GM23338 (cell line): ENCODE measurements around the gene OR7A5.
"Not testable (repeated sequence)": the region's sequence is repeated elsewhere in the genome, so short reads cannot be mapped to it uniquely, and the experiment has no call there.

Experiments used
- CREB1 ChIP-seq: fragments of 250-450 bp; sonication (Bioruptor Pico); IDR thresholded peaks from 2 replicates; pipeline ENCODE4 v1.5.0; 2020; ENCODE audit warnings: low read depth, mild to moderate bottlenecking, moderate library complexity
- ETS1 ChIP-seq: IDR thresholded peaks from 2 replicates; pipeline ENCODE4 v1.6.1; 2016; ENCODE audit warnings: antibody characterized with exemption
- EZH2 ChIP-seq: fragments of 200-600 bp; sonication (generic); IDR thresholded peaks from one replicate; pipeline ENCODE4 v1.8.0; 2017; ENCODE audit warnings: antibody characterized with exemption, mild to moderate bottlenecking, low read depth; ENCODE audit not compliant: unreplicated experiment
- EZH2phosphoT487 ChIP-seq: fragments of 200-600 bp; sonication (generic); IDR thresholded peaks from one replicate; pipeline ENCODE4 v1.8.1; 2018; ENCODE audit warnings: antibody characterized with exemption; ENCODE audit not compliant: unreplicated experiment
- JUNB ChIP-seq: IDR thresholded peaks from one replicate; pipeline ENCODE4 v1.6.1; 2016; ENCODE audit warnings: antibody characterized with exemption; ENCODE audit not compliant: unreplicated experiment
- NANOG ChIP-seq: IDR thresholded peaks from 2 replicates; pipeline ENCODE4 v1.6.1; 2016; ENCODE audit warnings: antibody characterized with exemption, borderline replicate concordance
- POLR2AphosphoS5 ChIP-seq: IDR thresholded peaks from 2 replicates; pipeline ENCODE4 v1.6.1; 2016; ENCODE audit warnings: antibody characterized with exemption, low read depth
- STAT1 ChIP-seq: IDR thresholded peaks from one replicate; pipeline ENCODE4 v1.6.1; 2016; ENCODE audit warnings: antibody characterized with exemption; ENCODE audit not compliant: unreplicated experiment
- ZNF114 ChIP-seq: fragments of 250-450 bp; sonication (Bioruptor Pico); IDR thresholded peaks from 2 replicates; pipeline ENCODE4 v1.5.0; 2020; ENCODE audit warnings: mild to moderate bottlenecking, moderate library complexity
- TF ChIP-seq, protein P1 (sequence below), 2 experiments: fragments of 200-600 bp in 1 of 2; sonication (generic) in 1 of 2; conservative IDR thresholded peaks; 2 replicates each; pipeline versions ENCODE4 v1.5.1 to v1.6.1; 2016 to 2017; ENCODE audit warnings: antibody characterized with exemption in 2 of 2, low read depth in 2 of 2, mild to moderate bottlenecking in 2 of 2, moderate library complexity in 1 of 2
- TF ChIP-seq, protein P2 (sequence below): IDR thresholded peaks from one replicate; pipeline ENCODE4 v1.6.1; 2018; ENCODE audit warnings: antibody characterized with exemption; ENCODE audit not compliant: unreplicated experiment

DNA sequence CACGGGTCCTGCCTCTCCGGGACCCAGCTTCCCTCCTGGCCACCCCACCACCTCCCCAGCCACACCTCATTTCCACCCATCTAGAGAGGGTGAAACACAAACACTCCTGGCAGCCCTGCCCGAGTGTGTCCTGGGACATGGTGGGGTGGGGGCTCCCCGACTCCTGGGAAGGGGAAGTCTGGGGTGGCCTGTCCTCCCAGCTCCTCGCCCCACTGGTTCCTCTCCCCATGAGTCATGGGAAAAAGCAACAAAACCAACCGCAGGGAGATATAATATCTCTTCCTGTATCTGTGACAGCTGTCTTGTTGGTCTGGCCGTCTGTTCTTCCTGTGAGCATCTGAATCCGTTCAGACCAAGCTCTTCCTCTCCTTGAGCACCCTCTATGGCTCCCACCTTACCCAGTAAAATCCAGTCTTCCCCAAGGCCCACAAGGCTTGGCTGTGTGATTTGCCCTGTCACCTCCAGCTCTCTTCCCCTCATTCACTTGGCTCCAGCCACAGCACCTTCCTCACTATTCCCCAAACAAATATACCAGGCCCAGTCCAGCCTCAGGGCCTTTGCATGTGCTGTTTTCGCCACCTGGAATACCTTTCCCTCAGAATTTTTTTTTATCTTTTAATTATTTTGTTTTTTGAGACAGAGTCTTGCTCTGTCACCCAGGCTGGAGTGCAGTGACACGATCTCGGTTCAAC is 49.7 kb downstream of the OR7A5 start:
- TF ChIP-seq EZH2; CREB1 (CRISPR knock-in tag); JUNB; ETS1; NANOG; POLR2AphosphoS5; EZH2phosphoT487; STAT1; ZNF114: not testable (repeated sequence)
- TF ChIP-seq, protein P1, sequence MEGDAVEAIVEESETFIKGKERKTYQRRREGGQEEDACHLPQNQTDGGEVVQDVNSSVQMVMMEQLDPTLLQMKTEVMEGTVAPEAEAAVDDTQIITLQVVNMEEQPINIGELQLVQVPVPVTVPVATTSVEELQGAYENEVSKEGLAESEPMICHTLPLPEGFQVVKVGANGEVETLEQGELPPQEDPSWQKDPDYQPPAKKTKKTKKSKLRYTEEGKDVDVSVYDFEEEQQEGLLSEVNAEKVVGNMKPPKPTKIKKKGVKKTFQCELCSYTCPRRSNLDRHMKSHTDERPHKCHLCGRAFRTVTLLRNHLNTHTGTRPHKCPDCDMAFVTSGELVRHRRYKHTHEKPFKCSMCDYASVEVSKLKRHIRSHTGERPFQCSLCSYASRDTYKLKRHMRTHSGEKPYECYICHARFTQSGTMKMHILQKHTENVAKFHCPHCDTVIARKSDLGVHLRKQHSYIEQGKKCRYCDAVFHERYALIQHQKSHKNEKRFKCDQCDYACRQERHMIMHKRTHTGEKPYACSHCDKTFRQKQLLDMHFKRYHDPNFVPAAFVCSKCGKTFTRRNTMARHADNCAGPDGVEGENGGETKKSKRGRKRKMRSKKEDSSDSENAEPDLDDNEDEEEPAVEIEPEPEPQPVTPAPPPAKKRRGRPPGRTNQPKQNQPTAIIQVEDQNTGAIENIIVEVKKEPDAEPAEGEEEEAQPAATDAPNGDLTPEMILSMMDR (conservative IDR thresholded peaks at IDR 0.05; ENCODE audit: low read depth in 2 of 2) = not testable (repeated sequence)
- TF ChIP-seq, protein P2, sequence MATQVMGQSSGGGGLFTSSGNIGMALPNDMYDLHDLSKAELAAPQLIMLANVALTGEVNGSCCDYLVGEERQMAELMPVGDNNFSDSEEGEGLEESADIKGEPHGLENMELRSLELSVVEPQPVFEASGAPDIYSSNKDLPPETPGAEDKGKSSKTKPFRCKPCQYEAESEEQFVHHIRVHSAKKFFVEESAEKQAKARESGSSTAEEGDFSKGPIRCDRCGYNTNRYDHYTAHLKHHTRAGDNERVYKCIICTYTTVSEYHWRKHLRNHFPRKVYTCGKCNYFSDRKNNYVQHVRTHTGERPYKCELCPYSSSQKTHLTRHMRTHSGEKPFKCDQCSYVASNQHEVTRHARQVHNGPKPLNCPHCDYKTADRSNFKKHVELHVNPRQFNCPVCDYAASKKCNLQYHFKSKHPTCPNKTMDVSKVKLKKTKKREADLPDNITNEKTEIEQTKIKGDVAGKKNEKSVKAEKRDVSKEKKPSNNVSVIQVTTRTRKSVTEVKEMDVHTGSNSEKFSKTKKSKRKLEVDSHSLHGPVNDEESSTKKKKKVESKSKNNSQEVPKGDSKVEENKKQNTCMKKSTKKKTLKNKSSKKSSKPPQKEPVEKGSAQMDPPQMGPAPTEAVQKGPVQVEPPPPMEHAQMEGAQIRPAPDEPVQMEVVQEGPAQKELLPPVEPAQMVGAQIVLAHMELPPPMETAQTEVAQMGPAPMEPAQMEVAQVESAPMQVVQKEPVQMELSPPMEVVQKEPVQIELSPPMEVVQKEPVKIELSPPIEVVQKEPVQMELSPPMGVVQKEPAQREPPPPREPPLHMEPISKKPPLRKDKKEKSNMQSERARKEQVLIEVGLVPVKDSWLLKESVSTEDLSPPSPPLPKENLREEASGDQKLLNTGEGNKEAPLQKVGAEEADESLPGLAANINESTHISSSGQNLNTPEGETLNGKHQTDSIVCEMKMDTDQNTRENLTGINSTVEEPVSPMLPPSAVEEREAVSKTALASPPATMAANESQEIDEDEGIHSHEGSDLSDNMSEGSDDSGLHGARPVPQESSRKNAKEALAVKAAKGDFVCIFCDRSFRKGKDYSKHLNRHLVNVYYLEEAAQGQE = not testable (repeated sequence)
